HG03469 (cell line): ENCODE results near the gene SS18L1.

Experiments
- ATAC-seq: cut with Tn5 transposase; IDR thresholded peaks from one replicate; pipeline ENCODE4 v1.9.1; 2021; ENCODE audit warnings: mild to moderate bottlenecking, moderate library complexity, moderate number of reproducible peaks; ENCODE audit not compliant: unreplicated experiment

SS18L1 gene

GRCh38 chr20:62119591-62120364, 23.8 kb upstream of the SS18L1 start:
- no peak for ATAC-seq

GRCh38 chr20:62120365-62120762, 23.2 kb upstream of the SS18L1 start:
- ATAC-seq: no peak

DNA sequence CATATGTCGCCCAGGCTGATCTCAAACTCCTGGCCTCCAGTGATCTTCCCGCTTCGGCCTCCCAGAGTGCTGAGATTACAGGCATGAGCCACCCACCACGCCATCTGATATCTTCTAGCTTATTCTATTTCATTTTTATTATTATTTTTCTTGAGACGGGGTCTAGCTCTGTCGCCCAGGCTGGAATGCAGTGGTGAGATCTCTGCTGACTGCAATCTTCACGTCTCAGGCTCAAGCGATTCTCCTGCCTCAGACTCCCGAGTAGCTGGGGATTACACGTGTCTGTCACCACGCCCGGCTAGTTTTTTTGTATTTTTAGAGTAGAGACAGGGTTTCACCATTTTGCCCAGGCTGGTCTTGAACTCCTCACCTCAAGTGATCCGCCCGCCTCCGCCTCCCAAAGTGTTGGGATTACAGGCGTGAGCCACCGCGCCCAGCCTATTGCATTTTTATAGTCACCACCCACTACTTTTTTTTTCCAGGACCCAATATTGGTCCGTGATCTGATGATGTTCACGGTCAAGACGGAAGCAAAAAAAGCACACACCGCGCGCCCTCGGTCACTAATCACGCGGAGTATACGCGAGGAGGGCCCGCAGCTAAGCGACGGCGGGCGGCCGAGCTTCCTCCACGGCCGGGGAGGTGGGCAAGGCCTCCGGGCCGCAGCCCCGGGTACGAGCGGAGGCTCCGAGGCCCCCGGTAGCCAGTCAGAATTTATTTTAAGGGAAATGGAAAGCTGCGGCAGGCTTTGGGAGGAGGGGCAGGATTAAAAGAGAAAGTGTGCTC, 22.4 kb upstream of the SS18L1 start:
- ATAC-seq: no peak

DNA sequence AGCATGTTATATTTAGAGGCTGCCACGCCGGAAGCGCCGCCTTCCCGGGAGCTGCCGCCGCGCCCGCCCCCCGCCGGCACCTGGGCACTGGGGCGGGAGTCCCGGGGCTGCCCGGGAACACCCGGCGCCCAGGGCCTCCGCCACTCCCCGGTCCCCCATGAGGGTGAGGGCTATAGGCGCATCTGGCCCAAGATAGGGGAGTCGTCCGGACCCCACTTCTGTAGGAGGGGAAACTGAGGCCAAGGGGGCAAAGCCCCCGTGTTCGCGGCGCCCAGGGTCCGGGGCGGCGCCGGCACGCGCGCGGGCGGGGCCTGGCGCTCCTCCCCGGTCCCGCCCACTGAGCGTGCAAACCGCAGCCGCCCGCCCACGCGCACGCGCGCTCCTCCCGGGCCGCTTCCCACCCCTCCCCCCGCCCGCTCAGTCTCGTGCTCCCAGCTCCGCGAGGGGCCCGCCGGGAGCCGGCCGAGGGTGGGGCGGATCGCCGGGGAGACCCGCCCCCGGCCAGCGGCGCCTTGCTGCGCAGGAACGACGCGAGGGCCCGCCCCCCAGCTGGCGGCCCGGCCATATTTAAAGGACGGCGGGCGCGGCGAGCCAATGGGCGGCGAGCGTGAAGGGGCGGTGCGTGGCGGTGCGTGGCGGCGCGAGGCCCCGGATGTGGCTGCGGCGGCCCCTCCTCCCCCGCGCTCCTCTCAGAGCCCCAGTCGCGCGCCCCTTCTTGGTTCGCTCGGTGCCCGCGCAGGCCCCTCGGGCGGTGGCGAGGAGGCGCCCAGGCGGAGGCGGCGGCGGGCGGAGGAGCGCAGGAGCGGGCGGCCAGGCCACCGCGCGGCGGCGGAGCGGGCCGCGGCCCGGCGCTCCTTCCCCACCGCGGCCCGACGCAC, 21.6 kb upstream of the SS18L1 start, which contains the start of gene LSM14B:
LSM14B (plus strand) TSS at position 700 of the 878 bp plus-strand sequence. CDS start 192 bp downstream, outside the sequence.
- ATAC-seq: peak; percentile 64

DNA sequence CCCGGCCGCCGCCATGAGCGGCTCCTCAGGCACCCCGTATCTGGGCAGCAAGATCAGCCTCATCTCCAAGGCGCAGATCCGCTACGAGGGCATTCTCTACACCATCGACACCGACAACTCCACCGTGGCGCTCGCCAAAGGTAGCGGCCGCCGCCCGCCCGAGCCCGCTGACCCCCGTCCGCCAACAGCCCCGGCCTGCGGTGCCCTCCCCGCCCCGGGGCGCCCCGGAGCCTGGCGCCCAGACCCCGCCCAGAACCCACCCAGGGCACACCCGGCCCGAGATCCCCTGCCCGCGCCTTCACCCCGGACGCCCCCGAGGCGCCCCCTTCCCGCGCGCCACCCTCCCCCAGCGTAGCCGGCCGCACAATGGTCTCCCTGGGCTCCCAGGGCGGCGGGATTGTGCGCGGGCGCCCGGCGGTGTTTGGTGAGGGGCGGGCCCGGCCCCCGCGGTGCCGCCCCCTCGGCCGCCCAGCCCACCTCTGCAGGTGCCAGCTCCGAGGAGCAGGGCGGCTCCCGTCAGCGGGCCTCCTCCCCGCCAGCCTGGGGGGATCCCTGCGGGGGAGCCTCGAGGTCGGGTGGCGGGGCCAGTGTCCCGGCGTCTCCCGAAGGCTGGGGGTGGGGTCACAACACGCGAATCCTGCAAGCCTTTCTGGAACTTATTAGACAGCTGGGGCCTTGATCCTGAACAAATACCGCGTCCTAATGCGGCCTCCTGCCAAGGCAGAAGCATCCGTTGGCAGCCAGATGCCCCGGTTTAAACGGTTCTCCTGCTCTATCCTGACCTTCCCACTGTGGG, 20.7 kb upstream of the SS18L1 start:
- no peak for ATAC-seq

- no peak for ATAC-seq
Observed at GRCh38 chr20:62123450-62124118, 20.0 kb upstream of the SS18L1 start.

- ATAC-seq: no peak
Observed at GRCh38 chr20:62126141-62126540, 17.4 kb upstream of the SS18L1 start.

DNA sequence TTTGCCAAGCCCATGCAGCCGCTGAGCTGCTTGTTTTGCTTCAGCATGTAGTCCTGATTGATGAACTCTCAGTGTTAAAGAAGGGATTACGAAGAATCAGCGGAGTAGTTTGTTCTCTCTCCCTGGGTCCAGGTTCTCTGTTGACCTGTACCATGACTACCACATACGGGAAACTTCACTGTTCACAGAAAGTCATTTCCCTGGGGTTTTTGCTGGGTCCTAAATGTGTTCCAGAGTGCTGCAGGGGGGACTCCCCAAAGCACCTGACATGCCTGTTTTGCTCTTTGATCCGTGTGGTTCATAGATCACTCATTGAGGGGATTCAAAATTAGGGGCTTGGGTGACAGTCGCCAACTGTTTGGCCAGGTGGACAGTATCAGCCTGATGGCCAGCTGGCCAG, 15.8 kb upstream of the SS18L1 start:
- ATAC-seq: no peak

DNA sequence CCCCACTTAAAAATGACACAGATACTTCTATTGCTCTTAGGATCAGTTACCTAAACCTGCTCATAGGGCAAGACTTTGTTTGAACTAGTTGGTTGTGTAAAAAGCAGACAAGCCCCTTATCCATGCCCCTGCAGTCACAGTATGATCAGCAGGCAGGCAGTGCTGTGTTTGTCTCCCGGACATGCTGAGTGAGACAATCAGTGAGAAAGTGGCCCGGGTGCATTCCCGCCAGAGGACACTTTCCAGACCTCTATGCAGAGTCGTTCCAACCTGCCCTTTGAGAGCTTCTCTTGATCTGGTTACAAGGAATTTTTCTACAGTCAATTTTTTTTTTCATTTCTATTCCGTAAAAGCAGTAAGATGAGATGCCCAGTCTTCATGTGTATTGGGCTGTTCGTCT, 15.1 kb upstream of the SS18L1 start:
- no peak for ATAC-seq

GRCh38 chr20:62129731-62130531, 13.6 kb upstream of the SS18L1 start:
- ATAC-seq: no peak

GRCh38 chr20:62131560-62132320, 11.8 kb upstream of the SS18L1 start:
- ATAC-seq: no peak

- ATAC-seq: no peak
Observed at GRCh38 chr20:62132421-62132820, 11.1 kb upstream of the SS18L1 start.

DNA sequence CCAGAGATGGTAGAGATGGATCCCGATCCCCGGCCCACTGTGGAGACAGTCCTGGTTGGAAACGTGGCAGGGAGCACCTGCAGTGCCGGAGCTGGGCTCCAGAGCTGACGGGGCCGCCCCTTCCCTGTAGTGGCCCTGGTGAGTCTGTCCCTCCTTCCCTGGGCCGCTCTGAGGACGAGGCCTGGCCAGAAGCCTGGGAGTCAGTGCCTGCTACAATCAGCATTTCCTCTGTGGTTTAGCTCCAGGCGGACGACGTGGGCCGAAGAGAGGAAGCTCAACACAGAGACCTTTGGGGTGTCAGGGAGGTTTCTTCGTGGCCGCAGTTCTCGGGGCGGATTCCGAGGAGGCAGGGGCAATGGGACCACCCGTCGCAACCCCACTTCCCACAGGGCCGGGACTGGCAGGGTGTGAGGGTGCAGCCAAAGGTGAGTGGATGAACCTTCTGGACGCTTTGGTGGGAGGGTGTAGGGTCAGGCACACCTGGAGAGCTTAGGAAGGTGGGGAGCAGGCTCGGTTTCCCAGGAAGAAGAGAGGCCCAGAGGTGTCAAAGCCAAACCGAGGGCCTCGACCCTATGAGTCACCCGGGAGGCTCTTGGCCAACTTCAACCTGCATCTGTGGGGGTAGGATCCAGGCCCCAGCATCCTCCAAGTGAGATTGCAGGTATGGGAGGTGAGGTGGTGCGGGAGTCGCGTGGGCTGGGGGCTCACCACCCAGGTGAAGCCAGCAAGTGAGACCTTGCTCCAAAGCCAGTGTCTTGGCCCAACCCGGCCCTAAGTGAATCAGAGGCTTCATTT, 10.3 kb upstream of the SS18L1 start:
- no peak for ATAC-seq

DNA sequence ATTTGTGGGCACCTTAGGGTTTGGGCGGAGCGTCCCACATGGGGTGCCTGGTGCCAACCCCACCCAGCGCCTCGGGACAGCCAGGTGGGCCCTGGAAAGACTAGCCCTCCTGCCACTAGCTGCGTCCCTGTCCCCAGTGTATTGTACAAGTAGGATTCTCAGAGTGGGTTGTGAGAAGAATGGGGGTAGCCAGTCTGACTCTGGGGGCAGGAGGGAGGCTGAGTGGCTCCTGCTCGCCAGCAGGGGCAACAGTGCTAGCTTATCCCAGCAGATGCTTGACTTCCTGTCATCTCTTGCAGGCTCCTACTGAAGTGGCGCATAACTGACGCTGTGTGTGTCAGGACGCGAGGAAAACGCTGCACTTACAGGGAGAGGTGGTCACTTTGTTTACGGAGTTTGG, 9.7 kb upstream of the SS18L1 start:
- no peak for ATAC-seq

- ATAC-seq: no peak
Observed at GRCh38 chr20:62134735-62135231, 8.8 kb upstream of the SS18L1 start.

GRCh38 chr20:62135573-62136266, 7.8 kb upstream of the SS18L1 start:
- ATAC-seq: no peak
